GM18909 (cell line): ENCODE results near the gene LIN54.
"Not testable (repeated sequence)": the region's sequence is repeated elsewhere in the genome, so short reads cannot be mapped to it uniquely, and the experiment has no call there.

Experiments
- ATAC-seq: cut with Tn5 transposase; IDR thresholded peaks from one replicate; pipeline ENCODE4 v1.9.1; 2021; ENCODE audit warnings: mild to moderate bottlenecking; ENCODE audit not compliant: unreplicated experiment, poor library complexity

Gene LIN54

GRCh38 chr4:82954212-82954611 lies 56.4 kb downstream of the LIN54 start:
- no peak for ATAC-seq

- no peak for ATAC-seq
These were observed 59.4 kb downstream of the LIN54 start for GRCh38 chr4:82951196-82951595.

- ATAC-seq = no peak
These were observed 61.9 kb downstream of the LIN54 start for GRCh38 chr4:82948647-82949204.

GRCh38 chr4:82947498-82947897 lies 63.1 kb downstream of the LIN54 start:
- ATAC-seq = no peak

GRCh38 chr4:82939414-82939813 lies 71.2 kb downstream of the LIN54 start:
- no peak for ATAC-seq

GRCh38 chr4:82934441-82934840 lies 76.2 kb downstream of the LIN54 start:
- no peak for ATAC-seq

- no peak for ATAC-seq
These were observed 79.5 kb downstream of the LIN54 start for GRCh38 chr4:82930848-82931755.

- ATAC-seq = no peak
These were observed 88.8 kb downstream of the LIN54 start for GRCh38 chr4:82921795-82922194.

GRCh38 chr4:82919386-82919785 lies 91.2 kb downstream of the LIN54 start:
- no peak for ATAC-seq

GRCh38 chr4:82918091-82918490 lies 92.5 kb downstream of the LIN54 start:
- ATAC-seq = no peak

- not testable (repeated sequence) for ATAC-seq
These were observed 96.7 kb downstream of the LIN54 start for GRCh38 chr4:82913968-82914367.

GRCh38 chr4:82913305-82913704 lies 97.3 kb downstream of the LIN54 start:
- no peak for ATAC-seq

GRCh38 chr4:82909326-82909725 lies 101.3 kb downstream of the LIN54 start:
- no peak for ATAC-seq

GRCh38 chr4:82906469-82906868 lies 104.2 kb downstream of the LIN54 start:
- peak; percentile 39 for ATAC-seq

GRCh38 chr4:82905205-82905604 lies 105.4 kb downstream of the LIN54 start:
- ATAC-seq = peak; percentile 57

GRCh38 chr4:82903737-82904136 lies 106.9 kb downstream of the LIN54 start:
- ATAC-seq = no peak

- no peak for ATAC-seq
These were observed 109.4 kb downstream of the LIN54 start for GRCh38 chr4:82901183-82901718.

- peak; percentile 90 for ATAC-seq
These were observed 110.0 kb downstream of the LIN54 start, which contains the start of gene THAP9 for GRCh38 chr4:82900411-82901182. THAP9 (plus strand) TSS chr4:82900735; CDS start chr4:82900803, 68 bp downstream.

GRCh38 chr4:82900066-82900410 lies 110.6 kb downstream of the LIN54 start:
- ATAC-seq = peak; percentile 11

GRCh38 chr4:82899374-82900065 lies 111.1 kb downstream of the LIN54 start:
- no peak for ATAC-seq
